Liver (tissue), 9 donors: ENCODE measurements around the gene ACOT11. TPM values are rescaled to one million over a fixed set of nuclear protein-coding genes. Genes with fewer than 3 reads are reported as not detected.

Experiments
- DNase-seq: peaks from one replicate; pipeline ENCODE4 v3.0.0-alpha.2; 2017; ENCODE audit warnings: low spot score
- H3K27ac ChIP-seq, 2 donors: one replicate each; pipeline ENCODE4 v1.7.0; 2013; ENCODE audit warnings: inconsistent platforms in 2 of 2, low read length in 2 of 2, control low read depth in 1 of 2, low read depth in 1 of 2, mild to moderate bottlenecking in 1 of 2
- H3K27me3 ChIP-seq, 4 donors: one replicate each; pipeline versions ENCODE4 v1.6.1 to v1.7.0; 2013; ENCODE audit warnings: low read length in 3 of 4, inconsistent platforms in 1 of 4, mild to moderate bottlenecking in 1 of 4, moderate library complexity in 1 of 4; ENCODE audit not compliant: control insufficient read depth in 4 of 4, insufficient read depth in 4 of 4
- H3K36me3 ChIP-seq, 4 donors: one replicate each; pipeline versions ENCODE4 v1.6.1 to v1.7.0; 2013; ENCODE audit warnings: low read length in 3 of 4, mild to moderate bottlenecking in 3 of 4, low read depth in 1 of 4, moderate library complexity in 1 of 4; ENCODE audit not compliant: control insufficient read depth in 4 of 4, insufficient read depth in 3 of 4
- H3K4me1 ChIP-seq, 4 donors: one replicate each; pipeline versions ENCODE4 v1.6.1 to v1.7.0; 2013; ENCODE audit warnings: low read length in 3 of 4, mild to moderate bottlenecking in 3 of 4, moderate library complexity in 1 of 4; ENCODE audit not compliant: control insufficient read depth in 4 of 4, insufficient read depth in 4 of 4
- H3K4me3 ChIP-seq, 3 donors: one replicate each; pipeline versions ENCODE4 v1.6.1 to v1.7.0; 2013; ENCODE audit warnings: low read length in 3 of 3, control low read depth in 1 of 3, low read depth in 1 of 3, mild to moderate bottlenecking in 1 of 3
- H3K9ac ChIP-seq, 2 donors: one replicate each; pipeline ENCODE4 v1.7.0; 2013; ENCODE audit warnings: low read length in 2 of 2, mild to moderate bottlenecking in 2 of 2, moderate library complexity in 2 of 2, control low read depth in 1 of 2, low read depth in 1 of 2
- H3K9me3 ChIP-seq, 4 donors: one replicate each; pipeline versions ENCODE4 v1.6.1 to v1.7.0; 2013; ENCODE audit warnings: low read length in 3 of 4; ENCODE audit not compliant: control insufficient read depth in 4 of 4
- EGR1 ChIP-seq, 2 donors: IDR thresholded peaks; 2 replicates each; pipeline ENCODE4 v1.6.1; 2016 to 2018; ENCODE audit warnings: antibody characterized with exemption in 2 of 2, low read depth in 2 of 2
- FOXA1 ChIP-seq: IDR thresholded peaks from 2 replicates; pipeline ENCODE4 v1.6.1; 2016; ENCODE audit warnings: antibody characterized with exemption
- FOXA2 ChIP-seq: IDR thresholded peaks from 2 replicates; pipeline ENCODE4 v1.6.1; 2016; ENCODE audit warnings: antibody characterized with exemption
- HNF4A ChIP-seq, 2 donors: conservative IDR thresholded peaks; 2 replicates each; pipeline ENCODE4 v1.6.1; 2016; ENCODE audit warnings: antibody characterized with exemption in 2 of 2, mild to moderate bottlenecking in 2 of 2
- HNF4G ChIP-seq: IDR thresholded peaks from 2 replicates; pipeline ENCODE4 v1.6.1; 2016; ENCODE audit warnings: antibody characterized with exemption
- JUND ChIP-seq, 2 donors: IDR thresholded peaks; 2 replicates each; pipeline ENCODE4 v1.6.1; 2016; ENCODE audit warnings: antibody characterized with exemption in 2 of 2
- RXRA ChIP-seq, 2 donors: IDR thresholded peaks; 2 replicates each; pipeline ENCODE4 v1.6.1; 2017 to 2018; ENCODE audit warnings: antibody characterized with exemption in 2 of 2, mild to moderate bottlenecking in 1 of 2
- SP1 ChIP-seq: IDR thresholded peaks from 2 replicates; pipeline ENCODE4 v1.6.1; 2018; ENCODE audit warnings: antibody characterized with exemption, mild to moderate bottlenecking
- TAF1 ChIP-seq: conservative IDR thresholded peaks from 2 replicates; pipeline ENCODE4 v1.6.1; 2016; ENCODE audit warnings: antibody characterized with exemption, mild to moderate bottlenecking
- YY1 ChIP-seq: IDR thresholded peaks from 2 replicates; pipeline ENCODE4 v1.6.1; 2016; ENCODE audit warnings: antibody characterized with exemption, mild to moderate bottlenecking
- WGBS: extraction: QIAGEN DNeasy Blood & Tissue Kit; methylation state at CpG from one replicate; pipeline ENCODE4 v1.1.7; 2013; 5-methylcytosine and 5-hydroxymethylcytosine counted together
- polyA plus RNA-seq, 2 donors: library from polyadenylated mRNA; stranded (reverse) in 1 of 2; unstranded in 1 of 2; fragments of 200-250 nt in 1 of 2; fragments of >200 nt in 1 of 2; fragmentation: Nextera tagmentation in 1 of 2; extraction: Ambion mirVana in 1 of 2; gene quantifications; one replicate each; pipeline versions ENCODE4 v1.2.1 to v1.2.3, GENCODE V29; 2013 to 2015
- total RNA-seq, 2 donors: library from RNA; depleted of rRNA; stranded (reverse); fragments of >200 nt; gene quantifications; one replicate each; pipeline ENCODE4 v1.2.3, GENCODE V29; 2014
- TF ChIP-seq, protein P1 (sequence below): IDR thresholded peaks from 2 replicates; pipeline ENCODE4 v1.6.1; 2016; ENCODE audit warnings: antibody characterized with exemption, mild to moderate bottlenecking
- TF ChIP-seq, protein P2 (sequence below): IDR thresholded peaks from 2 replicates; pipeline ENCODE4 v1.6.1; 2016; ENCODE audit warnings: antibody characterized with exemption
- TF ChIP-seq, protein P3 (sequence below): IDR thresholded peaks from 2 replicates; pipeline ENCODE4 v1.6.1; 2016; ENCODE audit warnings: antibody characterized with exemption
- TF ChIP-seq, protein P4 (sequence below): fragments of 150-350 bp; IDR thresholded peaks from 2 replicates; pipeline ENCODE4 v1.5.1; 2017; ENCODE audit warnings: improper control_type of control experiment, low read depth, low read length; ENCODE audit not compliant: missing input control
- donor health status: healthy.
- donor health status: healthy.
- donor health status: healthy.
- donor health status: healthy.
- donor health status: healthy.

ACOT11 gene
- total and polyA plus RNA-seq, 4 donors: 0.13 to 1.1 (median 0.50) TPM

DNA sequence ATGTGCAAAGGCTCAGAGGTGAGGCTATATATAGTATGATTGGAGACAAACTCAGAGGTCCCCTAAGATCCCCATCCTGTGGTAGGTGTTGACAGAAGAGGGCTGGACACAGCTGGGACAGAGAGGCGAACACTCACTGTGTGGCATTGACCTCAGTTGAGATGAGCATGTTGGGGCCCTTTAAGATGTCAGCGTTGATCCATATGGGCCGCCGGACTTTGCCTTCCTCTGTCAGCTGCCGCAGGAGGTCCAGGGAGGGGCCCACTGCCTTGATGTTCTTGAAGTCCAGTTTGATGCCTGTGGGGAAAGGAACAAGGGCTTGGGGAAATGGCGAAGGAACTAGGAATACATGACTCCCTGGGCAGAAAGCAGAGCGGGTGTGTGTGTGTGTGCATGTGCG, 66.5 kb downstream of the ACOT11 start (continued):
- TF ChIP-seq, protein P1, sequence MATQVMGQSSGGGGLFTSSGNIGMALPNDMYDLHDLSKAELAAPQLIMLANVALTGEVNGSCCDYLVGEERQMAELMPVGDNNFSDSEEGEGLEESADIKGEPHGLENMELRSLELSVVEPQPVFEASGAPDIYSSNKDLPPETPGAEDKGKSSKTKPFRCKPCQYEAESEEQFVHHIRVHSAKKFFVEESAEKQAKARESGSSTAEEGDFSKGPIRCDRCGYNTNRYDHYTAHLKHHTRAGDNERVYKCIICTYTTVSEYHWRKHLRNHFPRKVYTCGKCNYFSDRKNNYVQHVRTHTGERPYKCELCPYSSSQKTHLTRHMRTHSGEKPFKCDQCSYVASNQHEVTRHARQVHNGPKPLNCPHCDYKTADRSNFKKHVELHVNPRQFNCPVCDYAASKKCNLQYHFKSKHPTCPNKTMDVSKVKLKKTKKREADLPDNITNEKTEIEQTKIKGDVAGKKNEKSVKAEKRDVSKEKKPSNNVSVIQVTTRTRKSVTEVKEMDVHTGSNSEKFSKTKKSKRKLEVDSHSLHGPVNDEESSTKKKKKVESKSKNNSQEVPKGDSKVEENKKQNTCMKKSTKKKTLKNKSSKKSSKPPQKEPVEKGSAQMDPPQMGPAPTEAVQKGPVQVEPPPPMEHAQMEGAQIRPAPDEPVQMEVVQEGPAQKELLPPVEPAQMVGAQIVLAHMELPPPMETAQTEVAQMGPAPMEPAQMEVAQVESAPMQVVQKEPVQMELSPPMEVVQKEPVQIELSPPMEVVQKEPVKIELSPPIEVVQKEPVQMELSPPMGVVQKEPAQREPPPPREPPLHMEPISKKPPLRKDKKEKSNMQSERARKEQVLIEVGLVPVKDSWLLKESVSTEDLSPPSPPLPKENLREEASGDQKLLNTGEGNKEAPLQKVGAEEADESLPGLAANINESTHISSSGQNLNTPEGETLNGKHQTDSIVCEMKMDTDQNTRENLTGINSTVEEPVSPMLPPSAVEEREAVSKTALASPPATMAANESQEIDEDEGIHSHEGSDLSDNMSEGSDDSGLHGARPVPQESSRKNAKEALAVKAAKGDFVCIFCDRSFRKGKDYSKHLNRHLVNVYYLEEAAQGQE: no peak
- TF ChIP-seq, protein P2, sequence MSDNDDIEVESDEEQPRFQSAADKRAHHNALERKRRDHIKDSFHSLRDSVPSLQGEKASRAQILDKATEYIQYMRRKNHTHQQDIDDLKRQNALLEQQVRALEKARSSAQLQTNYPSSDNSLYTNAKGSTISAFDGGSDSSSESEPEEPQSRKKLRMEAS: no peak
- TF ChIP-seq FOXA1 (no peak), YY1 (no peak), SP1 (no peak)

DNA sequence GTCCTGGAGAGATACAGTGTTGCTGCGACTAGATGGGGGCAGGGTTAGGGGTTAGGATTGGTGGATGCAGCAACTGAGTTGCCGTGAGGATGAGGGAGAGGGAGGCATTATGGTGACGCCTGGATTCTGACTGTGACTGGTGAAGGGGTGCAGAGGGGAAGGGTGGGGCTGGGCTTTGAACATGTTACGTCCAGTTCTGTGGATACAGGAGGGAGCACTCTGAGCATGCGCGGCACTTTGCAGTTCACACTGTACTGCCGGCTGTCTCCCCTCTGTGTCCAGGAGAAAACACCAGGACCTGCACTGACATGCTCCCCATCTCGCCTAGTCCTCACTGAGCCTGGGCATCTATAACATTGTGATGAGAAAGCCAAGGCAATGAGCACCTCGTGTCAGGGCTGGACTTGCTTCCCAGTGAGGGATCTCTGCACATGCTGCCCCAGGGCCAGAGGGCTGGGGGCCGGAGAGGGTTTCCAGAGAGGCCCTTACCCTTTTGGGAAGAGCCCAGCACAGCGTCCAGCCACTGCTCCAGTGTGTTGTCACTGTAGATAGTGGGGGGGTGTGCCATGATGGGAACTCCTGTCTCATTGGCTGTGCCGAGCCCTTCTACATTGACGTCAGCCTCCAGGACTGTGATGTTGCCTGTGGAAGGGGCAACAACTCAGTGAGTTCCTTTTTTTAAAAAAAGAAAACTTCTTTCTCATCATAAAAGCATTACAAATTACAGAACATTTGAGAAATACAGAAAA, 67.7 kb downstream of the ACOT11 start:
- Histone ChIP-seq H3K9ac (no peak overlapping the region), H3K36me3 (peaks cover 0 to 25% (median 7%) of the 10 kb centered on the region in 4 donors), H3K4me3 (no peak overlapping the region), H3K9me3 (no peaks in the 10 kb centered on the region), H3K27me3 (no peaks in the 10 kb centered on the region), H3K27ac (no peak overlapping the region), H3K4me1 (no peaks in the 10 kb centered on the region)
- DNase-seq: no peak
- WGBS: 85% methylated on average over 13 of the region's 13 CpGs
- no peak for TF ChIP-seq HNF4A (conservative IDR thresholded peaks at IDR 0.05)
- TF ChIP-seq, protein P2: no peak
- TF ChIP-seq YY1: no peak
- TF ChIP-seq, protein P3, sequence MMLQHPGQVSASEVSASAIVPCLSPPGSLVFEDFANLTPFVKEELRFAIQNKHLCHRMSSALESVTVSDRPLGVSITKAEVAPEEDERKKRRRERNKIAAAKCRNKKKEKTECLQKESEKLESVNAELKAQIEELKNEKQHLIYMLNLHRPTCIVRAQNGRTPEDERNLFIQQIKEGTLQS: no peak
- no peak for TF ChIP-seq JUND (IDR thresholded peaks at IDR 0.05)
- TF ChIP-seq RXRA (IDR thresholded peaks at IDR 0.05): no peak

DNA sequence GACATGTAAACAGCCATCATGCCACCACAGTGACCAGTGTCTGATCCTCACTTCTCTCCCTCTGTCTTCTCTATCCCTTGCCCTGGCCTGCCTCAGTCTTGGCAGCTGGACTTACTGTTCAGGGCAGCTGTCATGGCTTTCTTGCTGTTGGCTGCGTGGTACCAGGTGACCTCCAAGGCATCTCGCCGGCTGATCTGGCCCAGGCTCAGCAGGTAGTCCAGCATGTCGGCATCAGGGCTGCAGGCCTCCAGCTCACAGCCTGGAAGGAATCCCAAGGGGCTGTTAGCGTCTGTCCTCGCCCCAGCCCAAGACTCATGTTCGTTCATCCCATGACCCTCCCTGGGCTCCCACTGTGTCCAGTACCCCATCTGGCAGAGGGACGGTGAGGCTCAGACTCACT, 71.7 kb downstream of the ACOT11 start:
- Histone ChIP-seq H3K27me3 (no peaks in the 10 kb centered on the region), H3K9me3 (no peaks in the 10 kb centered on the region), H3K4me3 (no peak overlapping the region), H3K4me1 (peaks cover 0 to 15% (median 12%) of the 10 kb centered on the region in 4 donors), H3K36me3 (peaks cover 0 to 12% (median 2%) of the 10 kb centered on the region in 4 donors), H3K9ac (no peak overlapping the region), H3K27ac (no peak overlapping the region)
- TF ChIP-seq, protein P3: no peak
- TF ChIP-seq, protein P4, sequence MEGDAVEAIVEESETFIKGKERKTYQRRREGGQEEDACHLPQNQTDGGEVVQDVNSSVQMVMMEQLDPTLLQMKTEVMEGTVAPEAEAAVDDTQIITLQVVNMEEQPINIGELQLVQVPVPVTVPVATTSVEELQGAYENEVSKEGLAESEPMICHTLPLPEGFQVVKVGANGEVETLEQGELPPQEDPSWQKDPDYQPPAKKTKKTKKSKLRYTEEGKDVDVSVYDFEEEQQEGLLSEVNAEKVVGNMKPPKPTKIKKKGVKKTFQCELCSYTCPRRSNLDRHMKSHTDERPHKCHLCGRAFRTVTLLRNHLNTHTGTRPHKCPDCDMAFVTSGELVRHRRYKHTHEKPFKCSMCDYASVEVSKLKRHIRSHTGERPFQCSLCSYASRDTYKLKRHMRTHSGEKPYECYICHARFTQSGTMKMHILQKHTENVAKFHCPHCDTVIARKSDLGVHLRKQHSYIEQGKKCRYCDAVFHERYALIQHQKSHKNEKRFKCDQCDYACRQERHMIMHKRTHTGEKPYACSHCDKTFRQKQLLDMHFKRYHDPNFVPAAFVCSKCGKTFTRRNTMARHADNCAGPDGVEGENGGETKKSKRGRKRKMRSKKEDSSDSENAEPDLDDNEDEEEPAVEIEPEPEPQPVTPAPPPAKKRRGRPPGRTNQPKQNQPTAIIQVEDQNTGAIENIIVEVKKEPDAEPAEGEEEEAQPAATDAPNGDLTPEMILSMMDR: no peak
- no peak for TF ChIP-seq HNF4G
- no peak for TF ChIP-seq JUND (IDR thresholded peaks at IDR 0.05)
- TF ChIP-seq YY1: no peak
- no peak for TF ChIP-seq FOXA1
- no peak for TF ChIP-seq FOXA2
- TF ChIP-seq EGR1 (IDR thresholded peaks at IDR 0.05; ENCODE audit: low read depth in 2 of 2): no peak
- no peak for TF ChIP-seq TAF1
- no peak for DNase-seq
- WGBS: 93% methylated on average over 8 of the region's 8 CpGs
